ENCODE data around the gene ELOVL7.

DNA sequence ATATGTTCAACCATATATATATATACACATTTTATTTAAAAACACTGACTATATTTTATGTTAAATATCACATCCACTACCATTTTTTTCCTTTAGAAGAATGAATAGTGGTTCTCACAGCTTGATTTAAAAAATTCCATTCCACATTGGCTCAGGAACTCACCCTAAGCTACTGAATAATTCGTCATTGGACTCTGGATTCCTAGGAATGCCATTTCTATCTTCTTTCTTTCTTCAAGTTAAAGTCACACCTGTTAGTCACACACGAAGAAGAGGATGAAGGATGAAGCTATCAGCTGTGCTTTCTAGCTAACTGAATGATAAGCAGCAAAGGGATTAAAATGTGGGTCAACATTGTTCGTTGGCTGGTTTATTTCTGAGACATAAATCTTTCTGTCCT, 7.9 kb downstream of the ELOVL7 start:
- TF ChIP-seq, protein P1, sequence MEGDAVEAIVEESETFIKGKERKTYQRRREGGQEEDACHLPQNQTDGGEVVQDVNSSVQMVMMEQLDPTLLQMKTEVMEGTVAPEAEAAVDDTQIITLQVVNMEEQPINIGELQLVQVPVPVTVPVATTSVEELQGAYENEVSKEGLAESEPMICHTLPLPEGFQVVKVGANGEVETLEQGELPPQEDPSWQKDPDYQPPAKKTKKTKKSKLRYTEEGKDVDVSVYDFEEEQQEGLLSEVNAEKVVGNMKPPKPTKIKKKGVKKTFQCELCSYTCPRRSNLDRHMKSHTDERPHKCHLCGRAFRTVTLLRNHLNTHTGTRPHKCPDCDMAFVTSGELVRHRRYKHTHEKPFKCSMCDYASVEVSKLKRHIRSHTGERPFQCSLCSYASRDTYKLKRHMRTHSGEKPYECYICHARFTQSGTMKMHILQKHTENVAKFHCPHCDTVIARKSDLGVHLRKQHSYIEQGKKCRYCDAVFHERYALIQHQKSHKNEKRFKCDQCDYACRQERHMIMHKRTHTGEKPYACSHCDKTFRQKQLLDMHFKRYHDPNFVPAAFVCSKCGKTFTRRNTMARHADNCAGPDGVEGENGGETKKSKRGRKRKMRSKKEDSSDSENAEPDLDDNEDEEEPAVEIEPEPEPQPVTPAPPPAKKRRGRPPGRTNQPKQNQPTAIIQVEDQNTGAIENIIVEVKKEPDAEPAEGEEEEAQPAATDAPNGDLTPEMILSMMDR (IDR thresholded peaks at IDR 0.05; ENCODE audit: extremely low read depth in 1 of 2, insufficient read depth in 1 of 2, low read depth in 1 of 2, low read length in 2 of 2): no peak
- TF ChIP-seq FOS (IDR thresholded peaks at IDR 0.05; ENCODE audit: borderline replicate concordance, insufficient read depth, low read length): no peak
- TF ChIP-seq EZH2 (IDR thresholded peaks at IDR 0.05; ENCODE audit: borderline replicate concordance, low read depth, low read length, severe bottlenecking): no peak
- no peak for TF ChIP-seq POLR2A (IDR thresholded peaks at IDR 0.05; ENCODE audit: low read depth, low read length)
